AG04450 (cell line): ENCODE results near the gene SLF2. TPM values are rescaled to one million over a fixed set of nuclear protein-coding genes. Genes with fewer than 3 reads are reported as not detected.

Source experiments
- CTCF ChIA-PET: fragments of 300-600, 350-600 bp; formaldehyde crosslinking; extraction: SDS; loops from one replicate; lab custom pipeline; 2022; ENCODE audit warnings: antibody characterized with exemption, inconsistent platforms; lab: Charles Lee
- POLR2A ChIA-PET: fragments of 350-600 bp; formaldehyde crosslinking; extraction: SDS; loops from one replicate; lab custom pipeline; 2021; ENCODE audit warnings: antibody characterized with exemption, inconsistent platforms; lab: Yijun Ruan, JAX
- DNase-seq: peaks from one replicate; pipeline ENCODE4 v3.0.0-alpha.2; 2011; ENCODE audit warnings: low read depth, low spot score
- H3K27ac ChIP-seq: one replicate; pipeline ENCODE4 v1.5.1; 2012; ENCODE audit warnings: low read depth, low read length, control low read depth
- H3K27me3 ChIP-seq: one replicate; pipeline ENCODE4 v1.6.0; 2012; ENCODE audit warnings: low read length; ENCODE audit not compliant: control insufficient read depth, insufficient read depth
- H3K4me3 ChIP-seq: 2 replicates; pipeline ENCODE4 v1.5.1; 2011; ENCODE audit warnings: mild to moderate bottlenecking, low read depth, low read length, control low read depth
- H3K9me3 ChIP-seq: 2 replicates; pipeline ENCODE4 v1.5.1; 2012; ENCODE audit warnings: low read length; ENCODE audit not compliant: control insufficient read depth, insufficient read depth
- CTCF ChIP-seq: IDR thresholded peaks from 2 replicates; pipeline ENCODE4 v1.5.1; 2011; ENCODE audit warnings: low read depth, low read length, control low read depth, inconsistent platforms
- polyA plus RNA-seq: library from polyadenylated mRNA; depleted of rRNA; stranded (reverse); fragments of >200 nt; gene quantifications from 2 replicates; pipeline ENCODE4 v1.2.3, GENCODE V29; 2011

SLF2 gene
- polyA plus RNA-seq, 1 experiment = 19.0 TPM

- ChIA-PET CTCF (interaction anchor here (1.4 to 12.4 kb wide), 7 partner anchors 10 to 45 kb away, joined by 3 to 271 read pairs (median 19); partner anchors contain the start of genes MRPL43, SEMA4G and TWNK), POLR2A (interaction anchor here (0.5 to 3.3 kb wide), 3 partner anchors 11 to 64 kb away, joined by 5 to 20 read pairs (median 7); no protein-coding TSS in a partner anchor)
- Histone ChIP-seq H3K27me3 (no peaks in the 10 kb centered on the region), H3K4me3 (peak overlapping the region; percentile 90), H3K27ac (peak overlapping the region; percentile 95), H3K9me3 (no peaks in the 10 kb centered on the region; the same call in 1 of the 2 replicates)
- DNase-seq = no peak
- no peak for TF ChIP-seq CTCF
Measured at GRCh38 chr10:100996678-100997359, 84.1 kb downstream of the SLF2 start.

- H3K9me3 ChIP-seq = no peaks in the 10 kb centered on the region; the same call in 1 of the 2 replicates
- TF ChIP-seq CTCF = peak; percentile 93
- ChIA-PET CTCF (interaction anchor here (0.6 to 12.4 kb wide), 11 partner anchors 10 to 591 kb away, joined by 3 to 271 read pairs (median 6); partner anchors contain the start of genes MRPL43, SEMA4G and TWNK), POLR2A (interaction anchor here (0.5 to 3.3 kb wide), 5 partner anchors 10 to 63 kb away, joined by 3 to 20 read pairs (median 7); no protein-coding TSS in a partner anchor)
- no peak for DNase-seq
- peak overlapping the region; percentile 90 for H3K4me3 ChIP-seq
- peak overlapping the region; percentile 95 for H3K27ac ChIP-seq
- no peaks in the 10 kb centered on the region for H3K27me3 ChIP-seq
Measured at GRCh38 chr10:100997360-100998182, 84.8 kb downstream of the SLF2 start.

GRCh38 chr10:100998183-100998990 is 85.6 kb downstream of the SLF2 start:
- ChIA-PET CTCF (interaction anchor here (0.6 to 12.4 kb wide), 13 partner anchors 9 to 590 kb away, joined by 3 to 271 read pairs (median 6); partner anchors contain the start of genes MRPL43, PDZD7, SEMA4G and SFXN3), POLR2A (interaction anchor here (0.6 to 3.3 kb wide), 6 partner anchors 9 to 63 kb away, joined by 3 to 20 read pairs (median 5); partner anchors contain the start of gene KAZALD1)
- TF ChIP-seq CTCF = no peak
- Histone ChIP-seq H3K27me3 (no peaks in the 10 kb centered on the region), H3K4me3 (peak overlapping the region; percentile 90), H3K9me3 (no peaks in the 10 kb centered on the region; the same call in 1 of the 2 replicates), H3K27ac (peak overlapping the region; percentile 95)
- DNase-seq = no peak

GRCh38 chr10:100998991-100999741 is 86.4 kb downstream of the SLF2 start:
- ChIA-PET CTCF (interaction anchor here (0.6 to 12.4 kb wide), 13 partner anchors 8 to 111 kb away, joined by 3 to 271 read pairs (median 4); partner anchors contain the start of genes PDZD7 and SFXN3), POLR2A (interaction anchor here (0.6 to 3.3 kb wide), 6 partner anchors 9 to 62 kb away, joined by 3 to 20 read pairs (median 4); partner anchors contain the start of gene KAZALD1)
- no peak for DNase-seq
- no peaks in the 10 kb centered on the region for H3K27me3 ChIP-seq
- H3K27ac ChIP-seq = peak overlapping the region; percentile 95
- TF ChIP-seq CTCF = peak; percentile 76
- peak overlapping the region; percentile 90 for H3K4me3 ChIP-seq
- H3K9me3 ChIP-seq = no peaks in the 10 kb centered on the region; the same call in 1 of the 2 replicates
